Femur (tissue), 1 donor: ENCODE results near the gene STK10.

Experiments
- DNase-seq: peaks from one replicate; pipeline ENCODE4 v3.0.0-alpha.2; 2017

STK10 gene

DNA sequence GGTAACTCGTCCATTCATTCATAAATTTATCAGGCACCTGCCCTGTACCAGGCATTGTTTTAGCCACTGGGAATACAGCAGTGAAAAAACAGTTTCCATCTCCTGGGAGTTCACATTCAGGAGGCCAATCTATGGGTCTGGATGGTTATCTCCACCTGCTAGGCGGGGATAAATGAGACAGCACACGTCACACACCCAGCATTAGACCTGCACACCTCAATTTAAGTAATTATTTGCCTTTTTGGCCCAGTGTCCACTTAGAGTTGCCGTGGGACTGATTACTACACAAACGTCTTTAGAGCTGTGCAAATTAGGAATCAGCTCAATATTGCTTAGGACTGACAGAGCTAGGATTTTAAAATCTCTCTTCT lies 46.1 kb downstream of the STK10 start:
- no peak for DNase-seq

DNA sequence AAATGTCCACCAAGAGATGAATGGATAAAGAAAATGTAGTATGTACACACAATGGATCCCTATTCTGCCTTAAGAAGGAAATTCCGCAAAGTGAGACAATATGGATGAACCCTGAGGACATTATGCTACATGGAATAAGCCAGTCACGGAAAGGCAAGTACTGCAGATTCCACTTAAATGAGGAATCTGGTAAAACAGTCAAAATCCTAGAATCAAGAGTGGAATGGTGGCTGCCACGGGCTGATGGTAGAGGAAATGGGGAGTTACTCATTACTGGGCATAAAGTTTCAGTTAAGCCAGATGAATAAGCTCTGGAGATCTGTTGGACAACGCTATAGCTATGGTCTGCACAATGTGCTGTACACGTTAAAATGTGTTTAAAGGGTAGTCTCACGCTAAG lies 47.2 kb downstream of the STK10 start:
- no peak for DNase-seq

DNA sequence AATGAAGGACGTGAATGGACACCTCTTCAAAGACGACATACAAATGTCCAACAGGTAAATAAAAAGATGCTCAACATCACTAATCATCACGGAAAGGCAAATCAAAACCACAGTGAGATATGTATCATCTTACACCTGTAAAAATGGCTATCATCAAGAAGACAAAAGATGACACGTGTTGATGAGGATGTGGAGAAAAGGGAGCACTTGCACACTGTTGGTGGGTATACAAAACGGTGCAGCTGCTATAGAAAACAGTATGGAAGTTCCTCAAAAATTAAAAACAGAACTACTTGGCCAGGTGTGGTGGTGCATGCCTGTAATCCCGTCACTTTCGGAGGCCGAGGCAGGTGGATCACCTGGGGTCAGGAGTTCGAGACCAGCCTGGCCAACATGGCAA lies 47.9 kb downstream of the STK10 start:
- no peak for DNase-seq

DNA sequence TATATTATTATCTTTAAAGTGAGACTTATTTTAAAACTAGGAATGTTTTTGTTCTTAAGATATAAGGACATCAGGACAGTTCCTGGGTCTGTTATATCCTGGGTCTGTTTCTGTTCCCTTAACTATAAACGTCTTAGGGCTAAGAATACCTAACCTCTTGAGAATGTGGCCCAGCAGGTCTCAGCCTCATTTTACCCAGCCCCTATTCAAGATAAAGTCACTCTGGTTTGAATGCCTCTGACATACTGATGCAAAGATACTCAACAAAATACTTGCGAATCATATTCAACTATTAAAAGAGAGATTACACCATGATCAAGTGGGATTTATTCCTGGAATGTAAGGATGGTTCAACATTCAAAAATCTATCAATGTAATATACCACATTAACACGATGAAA lies 51.0 kb downstream of the STK10 start:
- no peak for DNase-seq

DNA sequence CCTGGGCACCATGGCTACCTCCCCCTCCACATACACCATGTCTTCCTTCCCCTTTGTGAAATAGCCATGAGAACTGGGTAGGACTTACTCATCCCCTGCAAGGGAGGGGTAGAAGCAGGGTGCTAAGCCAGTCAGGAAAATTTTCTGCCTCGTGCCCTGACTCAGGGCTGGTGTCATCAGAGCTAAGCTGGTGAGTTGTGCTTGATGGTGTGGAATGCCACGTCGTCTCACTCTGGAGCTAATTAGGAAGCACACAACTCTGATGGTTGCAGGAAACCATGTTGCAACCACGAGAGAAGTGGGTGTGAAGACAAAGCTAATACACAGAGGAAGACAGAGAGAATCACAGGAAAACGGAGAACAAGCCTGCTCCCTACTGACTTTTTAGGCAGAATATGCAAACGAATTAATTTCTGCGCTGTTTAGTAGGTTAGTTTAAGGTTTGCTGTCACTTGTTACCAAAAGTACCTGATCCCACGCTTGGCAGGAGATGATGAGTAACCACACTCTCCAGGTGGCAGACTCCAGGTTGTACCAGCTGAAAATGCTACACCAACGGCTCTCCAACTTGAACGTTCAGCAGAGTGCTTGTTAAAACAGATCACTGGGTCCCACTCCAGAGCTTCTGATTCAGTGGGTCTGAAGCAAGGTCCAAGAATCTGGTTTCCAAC lies 54.5 kb downstream of the STK10 start:
- DNase-seq = no peak

DNA sequence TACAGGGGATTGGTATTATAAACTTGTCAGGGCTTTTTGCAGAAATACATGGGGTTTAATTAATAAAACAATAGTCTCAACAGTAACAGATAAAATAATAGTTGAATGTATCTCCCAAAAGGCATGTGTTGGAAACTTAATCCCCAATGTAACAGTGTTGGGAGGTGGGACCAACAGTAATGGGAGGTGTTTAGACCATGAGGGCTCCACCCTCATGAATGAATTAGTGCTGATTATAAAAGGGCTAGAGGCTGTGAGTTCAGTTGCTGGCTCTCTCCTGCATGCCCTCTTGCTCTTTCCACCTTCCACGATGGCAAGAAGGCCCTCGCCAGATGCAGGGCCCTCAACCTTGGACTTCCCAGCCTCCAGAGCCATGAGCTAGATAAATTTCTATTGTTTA lies 56.3 kb downstream of the STK10 start:
- no peak for DNase-seq

DNA sequence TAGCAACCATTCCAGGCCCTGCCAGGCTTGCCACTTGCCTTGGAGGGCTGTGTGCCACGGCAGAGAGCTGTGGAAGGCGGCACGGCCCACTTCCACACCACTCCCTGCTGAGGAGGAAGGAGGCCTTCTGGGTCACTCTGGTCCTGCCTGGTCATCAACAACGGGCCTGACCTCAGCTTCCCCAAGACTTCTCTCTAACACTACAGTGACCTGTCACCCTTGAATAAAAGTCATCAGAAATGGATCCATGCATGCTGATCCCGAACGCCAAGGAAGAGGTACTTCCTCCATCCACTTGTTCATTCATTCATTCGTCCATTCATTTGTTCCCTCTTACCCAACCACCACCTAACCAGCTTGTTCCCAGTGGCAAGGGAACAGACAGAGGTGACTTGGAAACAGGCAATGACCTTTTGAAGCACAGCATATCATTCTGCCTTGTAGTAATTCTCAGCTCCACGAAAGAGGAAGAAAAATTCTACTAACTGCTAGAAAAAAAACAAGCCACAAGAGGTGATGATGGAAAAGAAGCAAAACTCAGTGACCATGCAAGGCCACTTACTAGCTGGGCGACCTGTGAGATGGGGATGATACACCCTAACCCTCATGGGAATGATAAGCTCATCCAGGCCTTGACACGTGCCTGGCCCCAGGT lies 58.6 kb downstream of the STK10 start:
- no peak for DNase-seq

DNA sequence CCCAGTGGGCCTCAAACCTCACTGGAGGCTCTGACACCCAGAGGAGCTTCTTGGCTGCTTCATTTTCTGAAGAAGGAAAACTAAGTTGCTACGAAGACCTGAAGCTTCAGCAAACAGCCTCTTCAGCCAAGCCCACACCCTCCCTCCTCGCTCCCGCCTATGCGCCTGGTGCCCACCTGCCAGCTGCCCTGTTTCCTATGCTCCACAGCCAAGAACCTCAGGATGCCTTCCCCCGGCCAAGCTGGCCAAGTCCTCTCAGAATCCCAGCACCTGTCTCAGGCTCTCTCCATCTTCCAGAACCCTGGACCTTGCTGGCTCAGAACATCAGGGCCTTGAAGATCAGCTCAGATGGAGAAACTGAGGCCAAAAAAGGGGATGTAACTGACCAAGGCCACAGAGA lies 60.4 kb downstream of the STK10 start:
- DNase-seq = no peak

DNA sequence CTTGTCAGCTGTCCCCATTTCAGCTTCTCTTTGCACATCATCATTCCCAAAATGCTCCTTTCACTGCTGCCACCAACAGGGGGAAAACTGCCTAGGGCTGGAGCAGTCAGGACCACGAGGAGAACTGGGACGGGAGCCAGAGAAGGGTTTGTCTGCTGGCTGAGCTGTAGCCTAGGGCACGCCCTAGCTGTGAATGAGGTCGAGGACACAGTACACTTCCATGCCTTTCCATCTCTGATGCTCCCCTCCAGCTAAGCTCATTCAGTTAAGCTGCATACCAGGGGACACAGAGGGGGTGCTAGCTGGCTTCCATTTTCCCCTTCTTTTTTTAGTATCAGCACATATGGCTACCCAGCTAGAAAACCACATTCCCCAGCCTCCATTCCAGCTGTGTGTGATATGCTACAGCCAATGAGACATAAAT lies 64.7 kb downstream of the STK10 start:
- DNase-seq = peak; percentile 88

DNA sequence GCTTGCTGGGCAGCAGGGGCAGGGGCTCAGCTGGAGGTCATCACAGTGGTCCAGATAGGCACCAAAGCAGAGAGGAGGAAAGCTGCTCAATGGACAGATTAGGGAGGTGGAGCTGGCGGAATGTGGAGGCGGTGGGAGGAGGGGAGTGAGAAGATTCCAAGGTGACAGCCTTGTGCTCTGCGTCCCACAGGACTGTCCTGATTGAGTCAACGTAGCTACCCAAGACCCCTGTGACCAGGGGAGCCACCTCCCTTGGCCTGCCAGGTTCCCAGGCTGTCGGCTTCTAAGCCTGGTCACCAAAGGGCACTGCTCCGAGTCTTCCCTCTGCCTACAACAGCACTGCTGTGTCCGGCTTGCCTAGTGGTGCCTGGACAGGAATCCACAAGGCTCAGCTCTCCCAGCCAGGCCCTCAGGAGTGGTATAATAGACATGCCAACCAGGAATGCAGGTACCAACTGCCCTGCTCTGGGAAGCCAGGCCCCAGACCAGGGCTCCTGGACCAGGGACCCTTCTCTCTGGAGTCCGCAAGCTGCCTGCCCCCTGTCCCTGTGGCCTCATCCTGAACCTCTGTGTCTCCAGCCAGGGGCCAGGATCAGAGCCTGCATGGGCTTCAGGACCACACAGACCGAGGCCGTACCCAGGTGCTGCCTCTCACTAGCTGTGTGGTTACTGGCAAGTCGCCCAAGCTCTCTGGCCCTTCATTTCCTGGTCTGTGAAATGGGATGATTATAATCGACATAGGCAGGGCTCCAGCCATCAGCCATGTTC lies 67.9 kb downstream of the STK10 start:
- DNase-seq = no peak

DNA sequence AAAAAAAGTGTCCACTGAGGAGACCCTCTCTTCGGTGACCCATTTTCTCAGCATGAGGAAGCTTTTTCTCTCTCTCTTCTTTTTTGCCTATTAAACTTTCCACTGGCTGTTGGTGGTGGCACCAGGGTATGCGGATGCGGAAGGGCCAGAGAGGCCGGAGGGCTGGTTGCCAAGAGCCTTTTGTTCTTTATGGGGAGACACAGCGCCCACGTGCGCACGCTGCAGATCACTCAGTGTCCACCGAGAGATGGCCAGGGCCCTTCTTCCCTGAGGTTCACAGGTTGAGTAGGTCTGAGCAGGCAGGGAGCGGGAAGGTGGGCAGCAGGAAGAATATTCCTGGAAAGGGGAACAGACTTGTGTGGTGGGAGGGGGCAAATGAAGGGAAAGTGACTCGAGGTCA lies 69.1 kb downstream of the STK10 start:
- DNase-seq = no peak

DNA sequence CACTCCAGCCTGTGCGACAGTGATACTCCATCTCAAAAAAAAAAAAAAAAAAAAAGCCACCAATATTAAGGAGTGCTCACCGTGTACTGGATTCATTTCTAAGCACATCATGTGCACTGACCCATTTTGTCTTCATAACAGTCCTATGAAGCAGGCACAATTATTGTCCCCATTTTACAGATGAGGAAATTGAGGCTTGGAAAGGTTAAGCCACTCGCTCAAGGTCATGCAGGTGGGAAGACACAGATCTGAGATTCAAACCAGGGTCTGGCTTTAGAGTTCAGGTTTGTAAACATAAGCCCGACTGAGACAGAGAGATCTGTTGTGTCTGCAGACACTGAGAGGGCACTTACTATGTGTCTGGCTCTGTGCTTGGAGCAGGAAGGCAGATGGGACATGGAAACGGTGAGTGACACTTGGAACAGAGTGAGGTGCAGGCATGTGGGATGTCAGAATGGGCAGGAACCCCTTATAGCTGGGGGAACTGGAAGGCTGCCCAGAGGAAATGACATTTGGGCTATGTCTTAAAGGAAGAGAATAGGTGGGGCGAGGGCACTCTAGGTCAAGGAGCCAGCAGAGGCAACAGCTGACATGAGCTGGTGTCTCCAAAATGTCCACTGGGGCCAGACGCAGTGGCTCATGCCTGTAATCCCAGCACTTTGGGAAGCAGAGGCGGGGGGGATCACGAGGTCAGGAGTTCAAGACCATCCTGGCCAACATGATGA lies 69.9 kb downstream of the STK10 start:
- no peak for DNase-seq

DNA sequence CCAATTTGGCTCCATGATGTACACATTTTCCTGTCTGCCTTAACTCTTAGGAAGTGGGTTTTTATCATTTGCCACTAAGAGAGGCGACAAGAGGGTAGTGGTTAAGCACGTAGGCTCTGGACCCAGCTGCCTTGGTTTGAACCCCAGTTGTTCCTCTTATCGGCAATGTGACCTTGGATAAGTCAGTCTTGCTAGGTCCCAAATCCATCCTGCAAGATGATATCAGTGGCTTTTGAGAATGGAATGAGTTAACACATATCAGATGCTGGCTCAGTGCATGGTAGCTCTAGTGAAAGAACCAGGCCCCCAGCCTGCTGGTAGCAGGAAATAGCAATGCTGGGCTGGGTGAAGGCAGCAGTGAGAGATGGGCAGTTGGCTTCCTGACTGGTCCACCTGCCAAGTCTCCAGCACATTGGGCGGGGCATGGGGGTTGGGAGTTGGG lies 72.5 kb downstream of the STK10 start:
- no peak for DNase-seq

DNA sequence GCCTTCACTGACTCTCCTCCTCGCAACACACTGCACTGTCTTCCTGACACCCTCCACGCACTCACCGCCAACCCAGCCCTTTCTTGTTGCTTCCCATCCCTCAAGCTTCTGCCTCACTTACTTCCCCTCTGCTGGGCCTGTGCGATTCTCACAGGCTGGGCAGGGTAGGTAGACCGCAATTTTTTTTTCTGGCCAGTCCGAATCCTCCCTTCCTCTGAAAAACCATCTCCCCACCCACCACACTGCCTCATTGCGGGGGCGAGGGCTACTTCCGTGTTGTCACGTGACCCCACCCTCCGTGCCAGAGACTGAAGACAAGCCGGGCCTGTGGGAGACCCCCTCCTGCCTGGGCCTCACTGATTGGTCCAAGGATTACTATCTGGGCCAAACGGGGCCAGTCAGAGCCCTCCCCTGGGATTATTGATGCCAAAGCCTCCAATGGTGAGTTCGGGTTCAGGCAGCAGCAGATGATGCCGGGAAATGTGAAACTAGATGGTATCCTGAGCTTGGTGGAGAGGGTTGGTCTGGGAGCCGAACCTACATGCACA lies 73.1 kb downstream of the STK10 start:
- DNase-seq = peak; percentile 49

DNA sequence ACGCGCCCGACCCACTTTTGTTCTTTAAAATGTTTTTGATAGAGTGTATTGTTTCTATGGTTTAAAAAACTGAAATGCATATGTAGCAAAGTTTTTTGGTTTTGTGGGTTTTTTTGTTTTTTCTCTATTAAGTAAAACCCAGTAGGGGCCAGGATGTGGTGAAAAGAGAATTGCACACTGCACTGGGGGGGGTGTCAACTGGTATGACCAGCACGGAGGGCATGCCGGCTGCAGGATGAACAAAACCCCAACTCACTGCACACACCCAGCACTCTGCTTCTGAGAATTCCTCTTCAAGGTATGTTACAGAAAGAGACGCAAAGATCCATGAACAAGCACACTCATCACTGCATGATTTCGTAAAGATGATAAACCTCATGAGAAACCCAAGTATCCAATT lies 75.0 kb downstream of the STK10 start:
- no peak for DNase-seq

DNA sequence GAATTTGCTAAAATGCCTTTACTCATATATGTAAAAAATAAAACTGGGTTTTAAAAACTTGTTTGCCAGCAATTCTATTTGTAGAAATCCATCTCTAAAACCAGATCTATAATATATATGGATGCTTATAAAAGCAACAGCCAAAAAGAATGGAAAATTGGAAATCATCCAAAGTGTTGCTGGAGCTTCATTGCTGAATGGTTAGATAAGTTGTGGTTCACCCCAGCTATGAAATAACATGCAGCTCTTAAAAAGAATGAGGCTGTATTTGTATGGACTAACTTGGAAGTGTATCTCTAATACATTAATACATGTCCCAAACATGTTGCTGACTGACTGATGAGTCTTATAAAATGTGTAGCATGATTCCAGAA lies 76.2 kb downstream of the STK10 start:
- no peak for DNase-seq

DNA sequence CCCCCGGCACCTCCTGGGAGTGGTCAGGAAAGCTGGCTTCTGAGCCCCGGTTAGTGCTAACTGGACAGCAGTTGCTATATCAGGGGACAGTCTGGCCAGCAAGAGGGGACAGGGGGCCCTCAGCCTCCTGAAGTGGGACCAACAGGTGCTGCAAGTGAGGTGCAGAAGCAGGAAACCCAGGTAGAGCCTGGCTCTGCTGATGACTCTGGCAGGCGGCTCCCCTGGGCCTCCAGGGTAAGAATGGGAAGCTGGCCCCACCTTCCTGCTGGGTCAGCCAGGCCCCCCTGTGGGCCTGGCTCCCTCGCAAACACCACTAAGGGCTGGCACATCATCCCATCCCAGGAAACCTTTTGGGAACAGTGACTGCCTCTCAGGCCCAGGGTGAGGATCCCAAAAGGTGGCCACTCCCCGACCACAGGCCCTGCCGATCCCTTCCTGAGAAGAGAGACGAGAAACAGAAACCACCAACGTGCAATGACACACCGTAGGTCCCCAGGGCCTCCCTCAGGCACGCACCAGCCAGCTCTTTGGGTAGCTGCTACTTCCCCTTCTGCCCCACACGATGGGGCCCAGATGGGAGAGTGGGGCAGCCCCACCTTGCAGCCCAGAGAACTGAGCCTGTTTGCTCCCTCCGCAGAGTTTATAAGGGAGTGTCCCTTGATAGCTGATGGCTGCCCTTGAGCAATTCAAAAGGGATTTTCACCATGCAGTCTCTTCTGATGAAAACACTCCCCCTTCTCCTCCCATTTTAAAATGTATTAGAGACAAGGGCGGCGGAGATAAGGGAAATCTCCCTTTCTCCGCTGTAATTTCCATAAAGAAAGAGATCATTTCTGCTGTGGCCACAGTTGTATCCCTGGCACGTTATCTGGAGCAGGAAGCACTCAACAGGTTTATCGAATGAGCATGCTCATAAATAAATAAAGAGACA lies 76.8 kb downstream of the STK10 start:
- peak; percentile 69 for DNase-seq

DNA sequence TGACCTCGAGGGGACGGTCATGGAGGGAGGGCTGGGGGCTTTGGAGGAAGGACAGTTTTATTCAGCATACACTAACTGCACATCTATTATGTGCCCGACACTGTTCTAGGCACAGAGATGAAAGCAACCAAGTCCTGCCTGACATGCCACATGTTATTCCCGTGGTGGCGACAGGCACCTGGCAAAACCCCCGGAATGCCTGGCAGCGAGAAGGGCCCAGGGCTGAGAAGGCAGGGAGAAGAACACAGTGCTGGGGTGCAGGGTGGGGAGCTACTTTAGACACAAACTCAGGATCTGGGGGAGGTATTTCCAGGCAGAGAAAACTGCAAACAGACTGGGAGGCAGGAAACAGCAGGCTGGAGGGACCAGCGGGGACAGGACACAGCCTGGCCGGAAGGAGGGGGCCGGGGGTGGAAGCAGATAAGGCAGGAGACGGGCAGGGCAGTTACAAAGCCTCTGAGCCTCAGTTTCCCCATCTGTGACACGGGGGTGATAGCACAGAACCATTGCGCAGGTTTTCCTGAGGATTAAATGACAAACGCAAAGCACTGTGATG lies 77.7 kb downstream of the STK10 start:
- DNase-seq = no peak

DNA sequence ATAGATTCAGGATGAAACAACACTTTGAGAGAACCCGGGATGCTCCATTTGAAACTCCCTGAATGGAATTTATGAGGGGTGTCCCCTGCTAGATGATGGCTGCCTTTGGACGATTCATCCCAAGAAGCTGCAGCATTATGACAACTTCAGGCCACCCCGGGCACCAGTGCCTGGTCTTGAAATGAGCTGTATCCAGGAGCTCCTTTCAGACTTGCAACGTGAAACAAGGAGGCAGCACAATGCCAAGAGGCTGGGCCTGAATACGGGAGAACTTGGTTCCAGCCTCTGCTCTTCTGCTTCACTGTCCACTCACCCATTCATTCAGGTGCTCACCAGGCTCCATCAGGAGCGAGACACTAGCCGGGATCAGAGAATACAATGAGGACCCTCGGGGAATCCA lies 78.3 kb downstream of the STK10 start:
- DNase-seq = no peak

DNA sequence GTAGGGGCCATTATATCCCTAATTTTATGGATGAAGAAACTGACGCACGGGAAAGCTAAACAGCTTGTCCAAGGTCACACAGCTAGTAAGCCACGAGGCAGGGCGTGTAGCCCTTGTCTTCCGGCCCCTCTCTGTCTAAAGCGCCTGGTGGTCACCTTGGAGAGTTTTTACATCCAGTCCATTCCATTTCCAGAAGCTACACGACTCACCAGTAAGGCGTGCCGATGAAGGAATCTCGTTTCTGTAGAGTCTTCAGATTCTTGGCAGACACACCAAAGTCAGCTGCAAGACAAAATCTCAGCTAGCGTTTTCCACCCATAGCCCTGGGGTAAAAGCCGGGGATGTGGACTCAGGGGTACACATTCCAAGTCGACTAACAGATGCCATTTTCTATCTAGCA lies 80.5 kb downstream of the STK10 start:
- DNase-seq = no peak

DNA sequence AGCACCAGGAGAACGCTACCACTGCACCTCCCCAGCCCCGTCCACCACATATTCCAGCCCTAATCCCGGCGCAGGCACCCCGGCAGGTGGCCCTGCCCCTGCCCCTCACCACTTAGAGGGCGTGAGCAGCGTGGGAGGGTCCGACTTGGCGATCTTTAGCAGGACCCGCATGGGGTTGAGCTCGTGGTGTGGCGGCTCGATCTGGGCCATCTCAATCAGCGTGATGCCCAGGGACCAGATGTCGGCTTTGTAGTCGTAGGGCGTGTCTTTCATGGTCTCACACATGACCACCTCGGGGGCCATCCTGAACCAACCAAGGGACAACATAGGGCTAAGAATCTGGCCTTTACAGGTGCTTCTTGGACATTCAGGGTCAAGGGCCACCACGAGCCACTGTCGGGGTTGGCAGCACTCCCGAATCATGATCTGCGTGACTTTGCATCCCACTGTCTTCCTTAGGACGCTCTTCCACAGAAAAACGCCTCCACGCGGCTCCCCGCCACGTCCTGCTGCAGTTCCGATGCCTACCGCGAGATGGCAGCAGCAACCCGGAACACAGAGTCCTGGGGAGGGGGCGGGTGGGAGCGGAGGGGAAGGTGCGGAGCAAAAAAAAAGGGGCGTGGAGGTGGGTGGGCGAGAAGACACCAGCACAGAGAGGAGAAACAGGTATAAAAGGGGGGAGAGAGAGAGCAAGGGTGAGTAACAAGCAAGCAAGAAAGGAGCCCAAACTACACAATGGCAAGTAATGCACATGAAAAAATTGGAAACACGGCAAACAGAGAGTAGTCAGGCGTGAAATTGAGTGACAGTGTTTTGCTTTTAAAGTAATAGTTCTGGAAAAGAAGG lies 81.3 kb downstream of the STK10 start:
- DNase-seq = peak; percentile 78
